Smooth muscle cell of trachea (primary cell): ENCODE measurements around the gene RLF. TPM values are rescaled to one million over a fixed set of nuclear protein-coding genes. Genes with fewer than 3 reads are reported as not detected.

Experiments used
- total RNA-seq: library from RNA; depleted of rRNA; stranded (reverse); fragments of >200 nt; gene quantifications from 2 replicates; pipeline ENCODE4 v1.2.1, GENCODE V29; 2014

The RLF gene
- 24.6 and 29.4 TPM in 2 replicates for total RNA-seq

DNA sequence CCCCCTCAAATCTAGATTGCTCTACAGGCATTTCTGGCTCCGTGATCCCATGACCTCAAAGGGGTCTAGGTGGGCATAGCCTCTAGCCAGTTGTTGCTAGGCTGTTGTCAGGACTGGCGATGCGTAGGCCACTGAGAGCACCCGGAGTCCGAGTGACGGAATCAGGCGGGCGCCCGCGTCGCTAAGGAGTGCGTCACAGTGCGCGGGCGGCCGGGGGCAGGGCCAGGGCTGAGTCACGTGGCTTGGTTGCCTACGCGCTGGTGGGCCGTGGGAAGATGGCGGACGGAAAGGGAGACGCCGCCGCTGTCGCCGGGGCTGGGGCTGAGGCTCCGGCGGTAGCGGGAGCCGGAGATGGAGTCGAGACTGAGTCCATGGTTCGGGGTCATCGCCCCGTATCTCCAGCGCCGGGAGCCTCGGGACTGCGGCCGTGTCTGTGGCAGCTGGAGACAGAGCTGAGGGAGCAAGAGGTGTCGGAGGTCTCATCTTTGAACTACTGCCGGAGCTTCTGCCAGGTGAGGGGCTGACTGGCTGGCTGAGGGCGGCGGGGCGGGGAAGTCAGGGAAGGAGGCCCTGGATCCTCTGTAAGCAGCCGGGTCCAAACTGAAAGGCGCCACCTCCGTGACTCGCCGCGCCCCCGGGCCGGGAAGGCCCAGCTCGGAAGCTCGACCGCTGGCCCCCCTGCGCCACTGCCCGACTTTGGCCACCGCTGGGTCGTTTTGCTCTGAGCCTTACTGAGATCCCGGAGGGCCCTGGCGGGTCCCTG lies at the start of gene RLF:
Gene RLF, plus strand, starts transcription at position 263 of the 763 bp plus-strand sequence. Its CDS starts 13 bp downstream, at position 276.

GRCh38 chr1:40247655-40248054 lies 86.5 kb downstream of the RLF start, which contains the start of gene TMCO2:
TSS of gene TMCO2 (plus strand) at chr1:40247937. CDS start at chr1:40247994, 57 bp downstream.

GRCh38 chr1:40257688-40258444 lies 96.7 kb downstream of the RLF start, which contains the start of gene ZMPSTE24:
TSS of gene ZMPSTE24 (plus strand) at chr1:40258236. CDS start at chr1:40258272, 36 bp downstream.

Other genes with a start within 250 kb of the RLF start
- gene MFSD2A, start 206.2 kb upstream of the RLF start, total RNA-seq = 0.58 and 4.1 TPM in 2 replicates
- gene CAP1, start 120.7 kb upstream of the RLF start, total RNA-seq = 420 and 558 TPM in 2 replicates
- 49.5 and 73.4 TPM in 2 replicates for gene PPT1, start 64.1 kb upstream of the RLF start, total RNA-seq
- not detected in 2 replicates for gene TMCO2, start 86.5 kb downstream of the RLF start, total RNA-seq
- 72.1 and 85.4 TPM in 2 replicates for gene ZMPSTE24, start 96.8 kb downstream of the RLF start, total RNA-seq
- 2.5 and 7.1 TPM in 2 replicates for gene COL9A2, start 155.9 kb downstream of the RLF start, total RNA-seq
- gene SMAP2, start 212.3 kb downstream of the RLF start, total RNA-seq = 26.6 and 36.2 TPM in 2 replicates